Measurements from ENCODE around the gene ARHGAP23. TPM values are rescaled to one million over a fixed set of nuclear protein-coding genes. Genes with fewer than 3 reads are reported as not detected.
"Not testable (repeated sequence)": the region's sequence is repeated elsewhere in the genome, so short reads cannot be mapped to it uniquely, and the experiment has no call there.

Gene ARHGAP23
- polyA plus RNA-seq, 1 donor from 2014 or later = 1.6 TPM

- H3K27me3 ChIP-seq (ENCODE audit: insufficient read depth, low read depth, low read length) = peaks cover 44% of the 10 kb centered on the region
- no peaks in the 10 kb centered on the region for H4K20me1 ChIP-seq (ENCODE audit: insufficient read depth)
- H3K4me2 ChIP-seq (ENCODE audit: low read length) = no peak overlapping the region
- no peaks in the 10 kb centered on the region for H3K9me2 ChIP-seq (ENCODE audit: insufficient read depth, low read length)
- H3K36me3 ChIP-seq (ENCODE audit: insufficient read depth, low read length) = no peaks in the 10 kb centered on the region
- no peak overlapping the region for H2AFZ ChIP-seq (ENCODE audit: low read depth, low read length)
- H3K9ac ChIP-seq (ENCODE audit: low read length) = no peak overlapping the region
- no peaks in the 10 kb centered on the region for H3K9me3 ChIP-seq (ENCODE audit: low read length)
- H3K27ac ChIP-seq (ENCODE audit: low read length) = no peak overlapping the region
- H3K79me2 ChIP-seq (replicated peaks; ENCODE audit: insufficient read depth, low read length) = no peaks in the 10 kb centered on the region
- peak overlapping the region; percentile 52 for H3K4me3 ChIP-seq (ENCODE audit: low read length)
- no peaks in the 10 kb centered on the region for H3F3A ChIP-seq (ENCODE audit: insufficient read depth, low read length, poor library complexity, severe bottlenecking)
- no peak for TF ChIP-seq REST (IDR thresholded peaks at IDR 0.05; ENCODE audit: borderline replicate concordance)
- no peak for TF ChIP-seq POLR2AphosphoS5 (IDR thresholded peaks at IDR 0.05)
- no peak for TF ChIP-seq TAF1 (IDR thresholded peaks at IDR 0.05; ENCODE audit: low read depth)
- no peak for TF ChIP-seq MXI1 (conservative IDR thresholded peaks at IDR 0.05; ENCODE audit: poor library complexity, severe bottlenecking)
- no peak for TF ChIP-seq RAD21 (conservative IDR thresholded peaks at IDR 0.05)
- no peak for TF ChIP-seq EZH2 (IDR thresholded peaks at IDR 0.05; ENCODE audit: borderline replicate concordance, insufficient read depth, low read length, poor library complexity, severe bottlenecking)
- no peak for TF ChIP-seq EP300 (conservative IDR thresholded peaks at IDR 0.05; ENCODE audit: poor library complexity, severe bottlenecking)
- TF ChIP-seq, protein P1, sequence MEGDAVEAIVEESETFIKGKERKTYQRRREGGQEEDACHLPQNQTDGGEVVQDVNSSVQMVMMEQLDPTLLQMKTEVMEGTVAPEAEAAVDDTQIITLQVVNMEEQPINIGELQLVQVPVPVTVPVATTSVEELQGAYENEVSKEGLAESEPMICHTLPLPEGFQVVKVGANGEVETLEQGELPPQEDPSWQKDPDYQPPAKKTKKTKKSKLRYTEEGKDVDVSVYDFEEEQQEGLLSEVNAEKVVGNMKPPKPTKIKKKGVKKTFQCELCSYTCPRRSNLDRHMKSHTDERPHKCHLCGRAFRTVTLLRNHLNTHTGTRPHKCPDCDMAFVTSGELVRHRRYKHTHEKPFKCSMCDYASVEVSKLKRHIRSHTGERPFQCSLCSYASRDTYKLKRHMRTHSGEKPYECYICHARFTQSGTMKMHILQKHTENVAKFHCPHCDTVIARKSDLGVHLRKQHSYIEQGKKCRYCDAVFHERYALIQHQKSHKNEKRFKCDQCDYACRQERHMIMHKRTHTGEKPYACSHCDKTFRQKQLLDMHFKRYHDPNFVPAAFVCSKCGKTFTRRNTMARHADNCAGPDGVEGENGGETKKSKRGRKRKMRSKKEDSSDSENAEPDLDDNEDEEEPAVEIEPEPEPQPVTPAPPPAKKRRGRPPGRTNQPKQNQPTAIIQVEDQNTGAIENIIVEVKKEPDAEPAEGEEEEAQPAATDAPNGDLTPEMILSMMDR (IDR thresholded peaks at IDR 0.05; ENCODE audit: poor library complexity, severe bottlenecking) = no peak
- no peak for TF ChIP-seq SMC3 (conservative IDR thresholded peaks at IDR 0.05; ENCODE audit: poor library complexity)
Measured at GRCh38 chr17:38511150-38512108, 83.2 kb downstream of the ARHGAP23 start.

- Histone ChIP-seq H3K4me3 (ENCODE audit: low read length) (no peak overlapping the region), H3K27me3 (ENCODE audit: insufficient read depth, low read depth, low read length) (peaks cover 44% of the 10 kb centered on the region), H3F3A (ENCODE audit: insufficient read depth, low read length, poor library complexity, severe bottlenecking) (no peaks in the 10 kb centered on the region), H3K9ac (ENCODE audit: low read length) (no peak overlapping the region), H2AFZ (ENCODE audit: low read depth, low read length) (no peak overlapping the region), H3K27ac (ENCODE audit: low read length) (no peak overlapping the region), H3K4me2 (ENCODE audit: low read length) (no peak overlapping the region), H3K79me2 (replicated peaks; ENCODE audit: insufficient read depth, low read length) (no peaks in the 10 kb centered on the region), H3K36me3 (ENCODE audit: insufficient read depth, low read length) (no peaks in the 10 kb centered on the region), H4K20me1 (ENCODE audit: insufficient read depth) (no peaks in the 10 kb centered on the region), H3K9me3 (ENCODE audit: low read length) (no peaks in the 10 kb centered on the region), H3K9me2 (ENCODE audit: insufficient read depth, low read length) (no peaks in the 10 kb centered on the region)
- TF ChIP-seq TAF1 (IDR thresholded peaks at IDR 0.05; ENCODE audit: low read depth) = no peak
- TF ChIP-seq EP300 (conservative IDR thresholded peaks at IDR 0.05; ENCODE audit: poor library complexity, severe bottlenecking) = no peak
- no peak for TF ChIP-seq POLR2AphosphoS5 (IDR thresholded peaks at IDR 0.05)
- TF ChIP-seq RAD21 (conservative IDR thresholded peaks at IDR 0.05) = no peak
- TF ChIP-seq SMC3 (conservative IDR thresholded peaks at IDR 0.05; ENCODE audit: poor library complexity) = no peak
- TF ChIP-seq REST (IDR thresholded peaks at IDR 0.05; ENCODE audit: borderline replicate concordance) = no peak
Measured at GRCh38 chr17:38512473-38513058, 84.3 kb downstream of the ARHGAP23 start.

DNA sequence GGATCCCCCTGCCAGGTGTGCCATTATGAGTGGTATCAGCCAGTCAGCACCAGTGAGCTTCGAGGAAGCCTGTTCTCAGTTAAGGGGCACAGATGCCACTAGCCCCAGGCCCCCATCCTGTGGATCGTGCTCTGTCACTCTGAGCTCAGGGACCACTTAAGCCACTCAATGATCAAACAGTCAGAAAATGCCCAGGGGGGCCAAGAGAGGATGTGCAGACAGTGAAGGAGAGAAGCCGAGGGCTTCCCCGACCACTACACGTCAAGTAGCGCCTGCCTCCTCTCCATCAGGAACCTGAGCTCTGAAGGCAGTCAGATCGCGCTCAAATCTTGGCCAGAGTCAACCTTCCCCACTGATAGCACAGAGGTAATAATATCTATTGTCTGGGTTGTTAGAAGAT is 98.3 kb downstream of the ARHGAP23 start:
- not testable (repeated sequence) for H3K36me3 ChIP-seq (ENCODE audit: insufficient read depth, low read length); H3K4me2 ChIP-seq (ENCODE audit: low read length); H3F3A ChIP-seq (ENCODE audit: insufficient read depth, low read length, poor library complexity, severe bottlenecking)

More for the DNA sequence above, 98.3 kb downstream of the ARHGAP23 start:
- H2AFZ ChIP-seq (ENCODE audit: low read depth, low read length); H3K9me3 ChIP-seq (ENCODE audit: low read length); H3K27ac ChIP-seq (ENCODE audit: low read length); H3K9ac ChIP-seq (ENCODE audit: low read length); H4K20me1 ChIP-seq (ENCODE audit: insufficient read depth); H3K9me2 ChIP-seq (ENCODE audit: insufficient read depth, low read length); H3K4me3 ChIP-seq (ENCODE audit: low read length); H3K79me2 ChIP-seq (replicated peaks; ENCODE audit: insufficient read depth, low read length); H3K27me3 ChIP-seq (ENCODE audit: insufficient read depth, low read depth, low read length): not testable (repeated sequence)

Data from neural cell (in vitro differentiated cells).